Testis (tissue), 2 donors: ENCODE results near the gene MYO1F.
"Not testable (repeated sequence)": the region's sequence is repeated elsewhere in the genome, so short reads cannot be mapped to it uniquely, and the experiment has no call there.

ENCODE experiments used
- POLR2A ChIP-seq: fragments of 450-650 bp; IDR thresholded peaks from one replicate; pipeline ENCODE4 v1.6.1; 2017; ENCODE audit warnings: antibody characterized with exemption, mild to moderate bottlenecking, moderate library complexity
- TF ChIP-seq, protein P1 (sequence below), 3 experiments: fragments of 450-650 bp in 2 of 3; fragments of 200-600 bp in 1 of 3; sonication (generic) in 1 of 3; IDR thresholded peaks; one replicate each; pipeline ENCODE4 v1.5.1; 2016 to 2019; ENCODE audit warnings: antibody characterized with exemption in 3 of 3, mild to moderate bottlenecking in 2 of 3, moderate library complexity in 1 of 3

GRCh38 chr19:8564866-8565265 is 12.4 kb downstream of the MYO1F start:
- TF ChIP-seq, protein P1, sequence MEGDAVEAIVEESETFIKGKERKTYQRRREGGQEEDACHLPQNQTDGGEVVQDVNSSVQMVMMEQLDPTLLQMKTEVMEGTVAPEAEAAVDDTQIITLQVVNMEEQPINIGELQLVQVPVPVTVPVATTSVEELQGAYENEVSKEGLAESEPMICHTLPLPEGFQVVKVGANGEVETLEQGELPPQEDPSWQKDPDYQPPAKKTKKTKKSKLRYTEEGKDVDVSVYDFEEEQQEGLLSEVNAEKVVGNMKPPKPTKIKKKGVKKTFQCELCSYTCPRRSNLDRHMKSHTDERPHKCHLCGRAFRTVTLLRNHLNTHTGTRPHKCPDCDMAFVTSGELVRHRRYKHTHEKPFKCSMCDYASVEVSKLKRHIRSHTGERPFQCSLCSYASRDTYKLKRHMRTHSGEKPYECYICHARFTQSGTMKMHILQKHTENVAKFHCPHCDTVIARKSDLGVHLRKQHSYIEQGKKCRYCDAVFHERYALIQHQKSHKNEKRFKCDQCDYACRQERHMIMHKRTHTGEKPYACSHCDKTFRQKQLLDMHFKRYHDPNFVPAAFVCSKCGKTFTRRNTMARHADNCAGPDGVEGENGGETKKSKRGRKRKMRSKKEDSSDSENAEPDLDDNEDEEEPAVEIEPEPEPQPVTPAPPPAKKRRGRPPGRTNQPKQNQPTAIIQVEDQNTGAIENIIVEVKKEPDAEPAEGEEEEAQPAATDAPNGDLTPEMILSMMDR (IDR thresholded peaks at IDR 0.05): not testable (repeated sequence)
- not testable (repeated sequence) for TF ChIP-seq POLR2A
